GM12873 (cell line): ENCODE results near the gene ASB16.
A peak's percentile ranks its signal among the peaks of the same experiment; 100 is the strongest.

ENCODE experiments used
- CTCF ChIP-seq: IDR thresholded peaks from 2 replicates; pipeline ENCODE4 v1.5.1; 2012; ENCODE audit warnings: low read depth, mild to moderate bottlenecking, moderate library complexity, low read length, control low read depth; ENCODE audit not compliant: insufficient read depth; ENCODE audit errors: missing control alignments

ASB16 gene

GRCh38 chr17:44170499-44171201 is at the start of gene ASB16:
Gene ASB16 (plus strand): TSS chr17:44170704. CDS start chr17:44170790, 86 bp downstream.
- TF ChIP-seq CTCF = no peak

- no peak for TF ChIP-seq CTCF
Measured at GRCh38 chr17:44120851-44121605, 49.5 kb upstream of the ASB16 start.

GRCh38 chr17:44121997-44122815 is 48.3 kb upstream of the ASB16 start:
- no peak for TF ChIP-seq CTCF

- TF ChIP-seq CTCF = no peak
Measured at GRCh38 chr17:44122816-44123355, 47.6 kb upstream of the ASB16 start.

- peak; percentile 70 for TF ChIP-seq CTCF
Measured at GRCh38 chr17:44123356-44124117, 47.0 kb upstream of the ASB16 start, which contains the start of gene HDAC5. Gene HDAC5 (minus strand): TSS chr17:44123641. CDS start chr17:44117515, 6,126 bp downstream.

- no peak for TF ChIP-seq CTCF
Measured at GRCh38 chr17:44124118-44124438, 46.4 kb upstream of the ASB16 start.
